ENCODE measurements around the gene GTF2E1.

Gene GTF2E1

DNA sequence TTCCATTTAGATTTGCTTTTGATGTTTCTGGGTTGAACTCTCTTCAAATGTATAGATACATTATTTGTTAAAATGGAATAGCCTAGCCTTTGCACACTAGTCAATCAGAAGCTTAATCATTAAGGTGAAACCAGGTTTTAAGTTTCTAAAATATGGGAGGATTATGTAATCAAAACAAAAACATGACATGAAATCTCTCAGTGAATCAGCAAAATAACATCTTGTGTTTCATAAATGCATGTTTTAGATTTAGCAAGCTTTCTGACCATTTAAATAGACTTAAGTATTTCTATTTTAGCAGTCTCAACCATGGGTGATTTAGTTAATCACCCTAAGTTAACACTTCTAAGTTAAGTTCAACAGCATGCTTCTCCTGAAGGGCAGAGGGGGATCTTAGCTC is 11.3 kb downstream of the GTF2E1 start:
- TF ChIP-seq YY1 (IDR thresholded peaks at IDR 0.05; ENCODE audit: low read depth), result no peak
- TF ChIP-seq RAD21 (IDR thresholded peaks at IDR 0.05; ENCODE audit: low read depth), result no peak
- no peak for TF ChIP-seq NFIC (IDR thresholded peaks at IDR 0.05)
- no peak for TF ChIP-seq TEAD4 (IDR thresholded peaks at IDR 0.05)
- TF ChIP-seq, protein P1, sequence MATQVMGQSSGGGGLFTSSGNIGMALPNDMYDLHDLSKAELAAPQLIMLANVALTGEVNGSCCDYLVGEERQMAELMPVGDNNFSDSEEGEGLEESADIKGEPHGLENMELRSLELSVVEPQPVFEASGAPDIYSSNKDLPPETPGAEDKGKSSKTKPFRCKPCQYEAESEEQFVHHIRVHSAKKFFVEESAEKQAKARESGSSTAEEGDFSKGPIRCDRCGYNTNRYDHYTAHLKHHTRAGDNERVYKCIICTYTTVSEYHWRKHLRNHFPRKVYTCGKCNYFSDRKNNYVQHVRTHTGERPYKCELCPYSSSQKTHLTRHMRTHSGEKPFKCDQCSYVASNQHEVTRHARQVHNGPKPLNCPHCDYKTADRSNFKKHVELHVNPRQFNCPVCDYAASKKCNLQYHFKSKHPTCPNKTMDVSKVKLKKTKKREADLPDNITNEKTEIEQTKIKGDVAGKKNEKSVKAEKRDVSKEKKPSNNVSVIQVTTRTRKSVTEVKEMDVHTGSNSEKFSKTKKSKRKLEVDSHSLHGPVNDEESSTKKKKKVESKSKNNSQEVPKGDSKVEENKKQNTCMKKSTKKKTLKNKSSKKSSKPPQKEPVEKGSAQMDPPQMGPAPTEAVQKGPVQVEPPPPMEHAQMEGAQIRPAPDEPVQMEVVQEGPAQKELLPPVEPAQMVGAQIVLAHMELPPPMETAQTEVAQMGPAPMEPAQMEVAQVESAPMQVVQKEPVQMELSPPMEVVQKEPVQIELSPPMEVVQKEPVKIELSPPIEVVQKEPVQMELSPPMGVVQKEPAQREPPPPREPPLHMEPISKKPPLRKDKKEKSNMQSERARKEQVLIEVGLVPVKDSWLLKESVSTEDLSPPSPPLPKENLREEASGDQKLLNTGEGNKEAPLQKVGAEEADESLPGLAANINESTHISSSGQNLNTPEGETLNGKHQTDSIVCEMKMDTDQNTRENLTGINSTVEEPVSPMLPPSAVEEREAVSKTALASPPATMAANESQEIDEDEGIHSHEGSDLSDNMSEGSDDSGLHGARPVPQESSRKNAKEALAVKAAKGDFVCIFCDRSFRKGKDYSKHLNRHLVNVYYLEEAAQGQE (IDR thresholded peaks at IDR 0.05; ENCODE audit: low read depth), result no peak
- TF ChIP-seq, protein P2, sequence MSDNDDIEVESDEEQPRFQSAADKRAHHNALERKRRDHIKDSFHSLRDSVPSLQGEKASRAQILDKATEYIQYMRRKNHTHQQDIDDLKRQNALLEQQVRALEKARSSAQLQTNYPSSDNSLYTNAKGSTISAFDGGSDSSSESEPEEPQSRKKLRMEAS (IDR thresholded peaks at IDR 0.05), result no peak
- no peak for TF ChIP-seq EP300 (IDR thresholded peaks at IDR 0.05; ENCODE audit: borderline replicate concordance)
- no peak for TF ChIP-seq CREB1 (IDR thresholded peaks at IDR 0.05; ENCODE audit: low read depth)
- TF ChIP-seq CEBPB (IDR thresholded peaks at IDR 0.05), result no peak
- TF ChIP-seq, protein P3, sequence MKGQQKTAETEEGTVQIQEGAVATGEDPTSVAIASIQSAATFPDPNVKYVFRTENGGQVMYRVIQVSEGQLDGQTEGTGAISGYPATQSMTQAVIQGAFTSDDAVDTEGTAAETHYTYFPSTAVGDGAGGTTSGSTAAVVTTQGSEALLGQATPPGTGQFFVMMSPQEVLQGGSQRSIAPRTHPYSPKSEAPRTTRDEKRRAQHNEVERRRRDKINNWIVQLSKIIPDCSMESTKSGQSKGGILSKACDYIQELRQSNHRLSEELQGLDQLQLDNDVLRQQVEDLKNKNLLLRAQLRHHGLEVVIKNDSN (IDR thresholded peaks at IDR 0.05), result no peak
- TF ChIP-seq TAF1 (IDR thresholded peaks at IDR 0.05; ENCODE audit: low read depth), result no peak
- no peak for TF ChIP-seq ZBTB7A (IDR thresholded peaks at IDR 0.05; ENCODE audit: low read depth)
- no peak for TF ChIP-seq FOXM1 (IDR thresholded peaks at IDR 0.05; ENCODE audit: borderline replicate concordance, low read depth)
- no peak for TF ChIP-seq TCF12 (IDR thresholded peaks at IDR 0.05; ENCODE audit: low read depth)
- TF ChIP-seq EGR1 (IDR thresholded peaks at IDR 0.05), result no peak

DNA sequence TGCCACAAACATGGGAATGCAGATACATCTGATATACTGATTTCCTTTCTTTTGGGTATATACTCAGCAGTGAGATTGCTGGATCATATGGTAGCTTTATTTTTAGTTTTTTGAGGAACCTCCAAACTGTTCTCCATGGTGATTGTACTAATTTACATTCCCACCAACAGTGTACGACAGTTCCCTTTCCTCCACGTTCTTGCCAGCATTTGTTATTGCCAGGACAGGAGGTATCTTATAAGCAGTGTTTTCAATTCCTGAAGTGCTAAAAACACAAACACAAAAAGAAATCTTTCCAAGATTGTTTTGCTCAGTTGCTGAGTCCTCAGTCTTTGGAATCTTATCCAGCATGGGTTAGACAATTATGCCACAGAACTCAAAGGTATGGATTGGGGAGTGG is 13.5 kb downstream of the GTF2E1 start:
- no peak for TF ChIP-seq EP300 (IDR thresholded peaks at IDR 0.05; ENCODE audit: borderline replicate concordance)
- TF ChIP-seq, protein P1 (IDR thresholded peaks at IDR 0.05; ENCODE audit: low read depth), result no peak
- no peak for TF ChIP-seq RAD21 (IDR thresholded peaks at IDR 0.05; ENCODE audit: low read depth)
- TF ChIP-seq, protein P2 (IDR thresholded peaks at IDR 0.05), result no peak
- no peak for TF ChIP-seq NFIC (IDR thresholded peaks at IDR 0.05)
- no peak for TF ChIP-seq EGR1 (IDR thresholded peaks at IDR 0.05)
- TF ChIP-seq TCF12 (IDR thresholded peaks at IDR 0.05; ENCODE audit: low read depth), result no peak

DNA sequence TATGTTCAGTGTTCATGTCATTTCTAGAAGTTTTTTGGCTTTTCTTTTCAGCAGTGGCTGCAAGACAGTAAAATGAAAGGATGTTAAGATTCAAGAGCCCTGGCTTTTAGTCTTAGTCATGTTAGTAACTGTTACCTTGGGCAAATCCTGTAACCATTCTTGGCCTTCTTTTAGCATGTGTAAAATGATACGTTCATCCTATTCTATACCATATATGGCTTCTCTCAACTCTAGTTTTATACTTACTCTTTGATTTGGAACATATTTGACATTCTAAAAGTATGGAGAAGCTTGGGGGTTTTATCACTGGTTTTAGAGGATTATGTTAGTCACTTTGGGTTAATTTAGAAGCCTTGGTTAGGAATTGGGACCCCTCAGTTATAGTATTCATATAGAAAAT is 20.1 kb downstream of the GTF2E1 start:
- TF ChIP-seq, protein P3 (IDR thresholded peaks at IDR 0.05), result no peak
- TF ChIP-seq FOXM1 (IDR thresholded peaks at IDR 0.05; ENCODE audit: borderline replicate concordance, low read depth), result no peak
- TF ChIP-seq NFIC (IDR thresholded peaks at IDR 0.05), result no peak
- no peak for TF ChIP-seq YY1 (IDR thresholded peaks at IDR 0.05; ENCODE audit: low read depth)
- TF ChIP-seq, protein P1 (IDR thresholded peaks at IDR 0.05; ENCODE audit: low read depth), result no peak
- no peak for TF ChIP-seq TEAD4 (IDR thresholded peaks at IDR 0.05)
- no peak for TF ChIP-seq CREB1 (IDR thresholded peaks at IDR 0.05; ENCODE audit: low read depth)
- TF ChIP-seq EGR1 (IDR thresholded peaks at IDR 0.05), result no peak
- TF ChIP-seq EP300 (IDR thresholded peaks at IDR 0.05; ENCODE audit: borderline replicate concordance), result no peak
- TF ChIP-seq RAD21 (IDR thresholded peaks at IDR 0.05; ENCODE audit: low read depth), result no peak
- TF ChIP-seq CEBPB (IDR thresholded peaks at IDR 0.05), result no peak
- TF ChIP-seq TAF1 (IDR thresholded peaks at IDR 0.05; ENCODE audit: low read depth), result no peak
- no peak for TF ChIP-seq TCF12 (IDR thresholded peaks at IDR 0.05; ENCODE audit: low read depth)
- TF ChIP-seq ZBTB7A (IDR thresholded peaks at IDR 0.05; ENCODE audit: low read depth), result no peak

DNA sequence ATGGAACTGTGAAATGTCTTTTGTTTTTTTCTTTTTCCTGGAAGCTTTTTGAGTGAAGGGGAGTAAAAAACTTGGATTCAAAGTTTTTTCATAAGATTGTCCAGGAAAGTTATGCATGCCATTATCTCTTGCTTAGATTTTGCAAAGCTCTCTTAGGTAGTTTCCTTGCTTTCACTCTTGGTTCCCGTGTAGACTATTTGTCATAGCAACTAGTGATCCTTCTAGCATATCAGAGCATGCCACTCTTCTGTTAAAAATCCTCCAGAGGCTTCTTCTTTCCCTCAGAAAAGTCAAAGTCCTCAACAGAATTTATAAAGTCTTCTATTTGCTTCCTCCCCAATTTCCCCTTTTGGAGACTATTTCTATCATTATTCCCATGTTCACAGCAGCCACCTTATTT is 21.1 kb downstream of the GTF2E1 start:
- TF ChIP-seq RAD21 (IDR thresholded peaks at IDR 0.05; ENCODE audit: low read depth), result no peak
- no peak for TF ChIP-seq YY1 (IDR thresholded peaks at IDR 0.05; ENCODE audit: low read depth)
- no peak for TF ChIP-seq ZBTB7A (IDR thresholded peaks at IDR 0.05; ENCODE audit: low read depth)
- no peak for TF ChIP-seq CREB1 (IDR thresholded peaks at IDR 0.05; ENCODE audit: low read depth)
- no peak for TF ChIP-seq CEBPB (IDR thresholded peaks at IDR 0.05)
- TF ChIP-seq TEAD4 (IDR thresholded peaks at IDR 0.05), result no peak
- TF ChIP-seq, protein P3 (IDR thresholded peaks at IDR 0.05), result no peak
- TF ChIP-seq, protein P2 (IDR thresholded peaks at IDR 0.05), result no peak
- TF ChIP-seq EP300 (IDR thresholded peaks at IDR 0.05; ENCODE audit: borderline replicate concordance), result no peak
- TF ChIP-seq, protein P1 (IDR thresholded peaks at IDR 0.05; ENCODE audit: low read depth), result no peak
- no peak for TF ChIP-seq EGR1 (IDR thresholded peaks at IDR 0.05)
- TF ChIP-seq FOXM1 (IDR thresholded peaks at IDR 0.05; ENCODE audit: borderline replicate concordance, low read depth), result no peak
- TF ChIP-seq NFIC (IDR thresholded peaks at IDR 0.05), result no peak
- no peak for TF ChIP-seq TCF12 (IDR thresholded peaks at IDR 0.05; ENCODE audit: low read depth)
- no peak for TF ChIP-seq TAF1 (IDR thresholded peaks at IDR 0.05; ENCODE audit: low read depth)
